Measurements from ENCODE around the gene SPOPL.
"Not testable (repeated sequence)": the region's sequence is repeated elsewhere in the genome, so short reads cannot be mapped to it uniquely, and the experiment has no call there.

Gene SPOPL

GRCh38 chr2:138495384-138495783 is 6.2 kb upstream of the SPOPL start:
- DNase-seq: no peak

- no peak for DNase-seq
Observed at GRCh38 chr2:138496096-138496651, 5.4 kb upstream of the SPOPL start.

GRCh38 chr2:138497294-138497693 is 4.3 kb upstream of the SPOPL start:
- DNase-seq: no peak

GRCh38 chr2:138499684-138500083 is 1.9 kb upstream of the SPOPL start:
- no peak for DNase-seq

- DNase-seq: no peak
Observed at GRCh38 chr2:138500592-138501424, 762 bp upstream of the SPOPL start.

- no peak for DNase-seq
Observed at GRCh38 chr2:138502255-138503086, 901 bp downstream of the SPOPL start.

GRCh38 chr2:138503087-138503442 is 1.5 kb downstream of the SPOPL start:
- DNase-seq: no peak

GRCh38 chr2:138503652-138504051 is 2.1 kb downstream of the SPOPL start:
- no peak for DNase-seq

GRCh38 chr2:138504092-138504491 is 2.5 kb downstream of the SPOPL start:
- no peak for DNase-seq

- no peak for DNase-seq
Observed at GRCh38 chr2:138504546-138505235, 3.1 kb downstream of the SPOPL start.

GRCh38 chr2:138507267-138507666 is 5.7 kb downstream of the SPOPL start:
- no peak for DNase-seq

- DNase-seq: no peak
Observed at GRCh38 chr2:138510319-138510718, 8.7 kb downstream of the SPOPL start.

GRCh38 chr2:138512672-138513071 is 11.1 kb downstream of the SPOPL start:
- DNase-seq: no peak

- no peak for DNase-seq
Observed at GRCh38 chr2:138514173-138514572, 12.6 kb downstream of the SPOPL start.

- no peak for DNase-seq
Observed at GRCh38 chr2:138515092-138515491, 13.5 kb downstream of the SPOPL start.

GRCh38 chr2:138516030-138516704 is 14.6 kb downstream of the SPOPL start:
- no peak for DNase-seq

- no peak for DNase-seq
Observed at GRCh38 chr2:138518860-138519259, 17.3 kb downstream of the SPOPL start.

GRCh38 chr2:138521821-138522220 is 20.3 kb downstream of the SPOPL start:
- no peak for DNase-seq

GRCh38 chr2:138522556-138522955 is 21.0 kb downstream of the SPOPL start:
- no peak for DNase-seq

GRCh38 chr2:138523018-138523672 is 21.6 kb downstream of the SPOPL start:
- DNase-seq: not testable (repeated sequence)

- DNase-seq: not testable (repeated sequence)
Observed at GRCh38 chr2:138523673-138524042, 22.1 kb downstream of the SPOPL start.

- DNase-seq: not testable (repeated sequence)
Observed at GRCh38 chr2:138524353-138524752, 22.8 kb downstream of the SPOPL start.
